Stimulated activated CD4-positive, alpha-beta T cell treated with anti-CD3 and anti-CD28 coated beads, Interleukin-4, amount 100 ng/mL, for 48 hours (primary cell): ENCODE measurements around the gene ETDC.

ENCODE experiments used
- DNase-seq, 2 donors: peaks; one replicate each; pipeline ENCODE4 v3.0.0-alpha.2; 2020; ENCODE audit warnings: low read depth in 2 of 2

Gene ETDC

GRCh38 chrX:135346975-135347374 lies 37.7 kb downstream of the ETDC start:
- no peak for DNase-seq

DNA sequence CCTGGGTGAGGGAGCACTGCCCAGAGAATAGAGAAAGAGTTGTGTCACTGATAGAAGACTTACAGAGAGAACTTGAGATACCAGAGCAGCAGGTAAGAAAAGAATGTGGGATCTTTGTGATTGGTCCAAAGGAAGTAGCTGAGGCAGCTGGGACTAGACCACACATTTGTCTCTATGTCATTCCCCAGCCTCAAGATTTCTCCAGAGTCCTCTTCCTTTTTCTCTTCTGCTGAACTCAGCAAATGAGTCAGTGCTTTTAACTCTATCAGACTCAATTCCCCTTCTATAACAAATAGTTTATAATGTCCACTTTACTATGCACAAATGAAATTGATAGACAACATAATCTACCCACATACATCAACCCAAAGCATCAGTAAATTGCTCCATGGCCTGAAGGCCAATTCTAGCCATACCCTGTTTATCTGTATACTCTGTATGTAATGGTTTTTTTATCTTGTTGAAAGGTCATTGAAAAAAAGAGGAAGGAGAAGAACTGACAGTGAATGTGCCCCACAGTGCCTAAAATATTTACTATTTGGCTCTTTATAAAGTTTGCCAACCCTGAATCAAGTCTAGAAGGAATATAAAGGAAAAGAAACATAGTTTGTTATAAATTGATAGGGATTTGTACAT lies 38.2 kb downstream of the ETDC start:
- no peak for DNase-seq

GRCh38 chrX:135354288-135354687 lies 45.0 kb downstream of the ETDC start:
- no peak for DNase-seq
